ENCODE measurements around the gene COL18A1.

COL18A1 gene

GRCh38 chr21:45384656-45385548 lies 20.1 kb upstream of the COL18A1 start:
- DNase-seq (ENCODE audit: extremely low read depth, low read depth): no peak
- no peak for TF ChIP-seq CTCF (IDR thresholded peaks at IDR 0.05; ENCODE audit: low read depth, low read length)

GRCh38 chr21:45385549-45386050 lies 19.4 kb upstream of the COL18A1 start:
- TF ChIP-seq CTCF (IDR thresholded peaks at IDR 0.05; ENCODE audit: low read depth, low read length): no peak
- no peak for DNase-seq (ENCODE audit: extremely low read depth, low read depth)

GRCh38 chr21:45386336-45386727 lies 18.6 kb upstream of the COL18A1 start:
- DNase-seq (ENCODE audit: extremely low read depth, low read depth): no peak
- TF ChIP-seq CTCF (IDR thresholded peaks at IDR 0.05; ENCODE audit: low read depth, low read length): no peak

GRCh38 chr21:45386728-45387371 lies 18.1 kb upstream of the COL18A1 start:
- TF ChIP-seq CTCF (IDR thresholded peaks at IDR 0.05; ENCODE audit: low read depth, low read length): peak; percentile 38
- DNase-seq (ENCODE audit: extremely low read depth, low read depth): peak; percentile 83

- no peak for DNase-seq (ENCODE audit: extremely low read depth, low read depth)
- no peak for TF ChIP-seq CTCF (IDR thresholded peaks at IDR 0.05; ENCODE audit: low read depth, low read length)
Observed at GRCh38 chr21:45387506-45387905, 17.5 kb upstream of the COL18A1 start.

- no peak for TF ChIP-seq CTCF (IDR thresholded peaks at IDR 0.05; ENCODE audit: low read depth, low read length)
- no peak for DNase-seq (ENCODE audit: extremely low read depth, low read depth)
Observed at GRCh38 chr21:45388011-45388521, 16.9 kb upstream of the COL18A1 start.
